Sigmoid colon (tissue), 4 donors: ENCODE data around the gene ATP2B1.

Experiments used
- POLR2A ChIP-seq, 2 donors: fragments of 450-650 bp; IDR thresholded peaks; one replicate each; pipeline ENCODE4 v1.6.1; 2016; ENCODE audit warnings: antibody characterized with exemption in 2 of 2, mild to moderate bottlenecking in 2 of 2, moderate library complexity in 2 of 2
- POLR2AphosphoS5 ChIP-seq, 4 donors: sonication (generic); formaldehyde crosslinking; IDR thresholded peaks; one replicate each; pipeline ENCODE4 v1.6.1; 2017; ENCODE audit warnings: antibody characterized with exemption in 4 of 4
- TF ChIP-seq, protein P1 (sequence below), 4 experiments: fragments of 450-650 bp in 3 of 4; fragments of 200-600 bp in 1 of 4; IDR thresholded peaks; one replicate each; pipeline ENCODE4 v1.5.1; 2016 to 2019; ENCODE audit warnings: antibody characterized with exemption in 4 of 4, mild to moderate bottlenecking in 3 of 4, moderate library complexity in 2 of 4

GRCh38 chr12:89568484-89568883 lies 140.2 kb downstream of the ATP2B1 start:
- TF ChIP-seq POLR2A (IDR thresholded peaks at IDR 0.05) (no peak), POLR2AphosphoS5 (IDR thresholded peaks at IDR 0.05) (no peak)
- TF ChIP-seq, protein P1, sequence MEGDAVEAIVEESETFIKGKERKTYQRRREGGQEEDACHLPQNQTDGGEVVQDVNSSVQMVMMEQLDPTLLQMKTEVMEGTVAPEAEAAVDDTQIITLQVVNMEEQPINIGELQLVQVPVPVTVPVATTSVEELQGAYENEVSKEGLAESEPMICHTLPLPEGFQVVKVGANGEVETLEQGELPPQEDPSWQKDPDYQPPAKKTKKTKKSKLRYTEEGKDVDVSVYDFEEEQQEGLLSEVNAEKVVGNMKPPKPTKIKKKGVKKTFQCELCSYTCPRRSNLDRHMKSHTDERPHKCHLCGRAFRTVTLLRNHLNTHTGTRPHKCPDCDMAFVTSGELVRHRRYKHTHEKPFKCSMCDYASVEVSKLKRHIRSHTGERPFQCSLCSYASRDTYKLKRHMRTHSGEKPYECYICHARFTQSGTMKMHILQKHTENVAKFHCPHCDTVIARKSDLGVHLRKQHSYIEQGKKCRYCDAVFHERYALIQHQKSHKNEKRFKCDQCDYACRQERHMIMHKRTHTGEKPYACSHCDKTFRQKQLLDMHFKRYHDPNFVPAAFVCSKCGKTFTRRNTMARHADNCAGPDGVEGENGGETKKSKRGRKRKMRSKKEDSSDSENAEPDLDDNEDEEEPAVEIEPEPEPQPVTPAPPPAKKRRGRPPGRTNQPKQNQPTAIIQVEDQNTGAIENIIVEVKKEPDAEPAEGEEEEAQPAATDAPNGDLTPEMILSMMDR (IDR thresholded peaks at IDR 0.05), result no peak
